Activated CD4-positive, alpha-beta T cell treated with anti-CD3 and anti-CD28 coated beads, Interleukin-2, amount 50 U/mL, for 48 hours (primary cell): ENCODE results near the gene POU3F3.

ENCODE experiments used
- DNase-seq, 2 experiments: peaks; one replicate each; pipeline ENCODE4 v3.0.0-alpha.2; 2020

Gene POU3F3

GRCh38 chr2:104853534-104854497, at the start of gene POU3F3:
Gene POU3F3, plus strand, starts transcription at chr2:104854115. Its CDS starts 1,396 bp downstream, at chr2:104855511.
- DNase-seq: peak; percentile 30 to 48

GRCh38 chr2:104804148-104804890, 49.6 kb upstream of the POU3F3 start:
- DNase-seq: no peak

- no peak for DNase-seq
Observed at GRCh38 chr2:104812286-104812685, 41.6 kb upstream of the POU3F3 start.

- DNase-seq: no peak
Observed at GRCh38 chr2:104816143-104816542, 37.8 kb upstream of the POU3F3 start.

- no peak for DNase-seq
Observed at GRCh38 chr2:104818264-104818663, 35.7 kb upstream of the POU3F3 start.

- no peak for DNase-seq
Observed at GRCh38 chr2:104820126-104820525, 33.8 kb upstream of the POU3F3 start.

- DNase-seq: no peak
Observed at GRCh38 chr2:104825124-104825865, 28.6 kb upstream of the POU3F3 start.

- DNase-seq: no peak
Observed at GRCh38 chr2:104826016-104826415, 27.9 kb upstream of the POU3F3 start.

- no peak for DNase-seq
Observed at GRCh38 chr2:104831742-104832141, 22.2 kb upstream of the POU3F3 start.

GRCh38 chr2:104834431-104835153, 19.3 kb upstream of the POU3F3 start:
- DNase-seq: no peak

- no peak for DNase-seq
Observed at GRCh38 chr2:104836265-104836664, 17.6 kb upstream of the POU3F3 start.

GRCh38 chr2:104836841-104837240, 17.1 kb upstream of the POU3F3 start:
- no peak for DNase-seq

GRCh38 chr2:104840156-104840555, 13.8 kb upstream of the POU3F3 start:
- no peak for DNase-seq

- no peak for DNase-seq
Observed at GRCh38 chr2:104840893-104841585, 12.9 kb upstream of the POU3F3 start.

GRCh38 chr2:104841744-104842143, 12.2 kb upstream of the POU3F3 start:
- DNase-seq: no peak

GRCh38 chr2:104844807-104845551, 8.9 kb upstream of the POU3F3 start:
- DNase-seq: no peak

GRCh38 chr2:104845552-104845931, 8.4 kb upstream of the POU3F3 start:
- no peak for DNase-seq

- no peak for DNase-seq
Observed at GRCh38 chr2:104845946-104846785, 7.7 kb upstream of the POU3F3 start.

GRCh38 chr2:104846786-104847585, 6.9 kb upstream of the POU3F3 start:
- no peak for DNase-seq
